Trophoblast cell (in vitro differentiated cells and primary cell): Measurements from ENCODE around the gene STX16.

ENCODE experiments used
- DNase-seq, 2 donors: peaks; one replicate each; pipeline ENCODE4 v3.0.0-alpha.2; 2016
- H2AFZ ChIP-seq: 2 replicates; pipeline ENCODE4 v1.6.1; 2013; ENCODE audit warnings: low read length, moderate library complexity, mild to moderate bottlenecking; ENCODE audit not compliant: insufficient read depth, poor library complexity
- H2AK5ac ChIP-seq: 2 replicates; pipeline ENCODE4 v1.6.1; 2013; ENCODE audit warnings: mild to moderate bottlenecking, low read length
- H2BK120ac ChIP-seq: 2 replicates; pipeline ENCODE4 v1.6.1; 2013; ENCODE audit warnings: low read length, mild to moderate bottlenecking, moderate library complexity; ENCODE audit not compliant: insufficient read depth, poor library complexity
- H2BK12ac ChIP-seq: 2 replicates; pipeline ENCODE4 v1.6.1; 2013; ENCODE audit warnings: mild to moderate bottlenecking, low read length, moderate library complexity
- H2BK5ac ChIP-seq: 2 replicates; pipeline ENCODE4 v1.6.1; 2013; ENCODE audit warnings: low read length, low read depth, moderate library complexity, mild to moderate bottlenecking; ENCODE audit not compliant: poor library complexity
- H3K14ac ChIP-seq: 2 replicates; pipeline ENCODE4 v1.6.1; 2013; ENCODE audit warnings: mild to moderate bottlenecking, low read length
- H3K18ac ChIP-seq: 2 replicates; pipeline ENCODE4 v1.6.1; 2013; ENCODE audit warnings: mild to moderate bottlenecking, low read length
- H3K23ac ChIP-seq: 2 replicates; pipeline ENCODE4 v1.6.1; 2013; ENCODE audit warnings: low read length
- H3K27ac ChIP-seq: 2 replicates; pipeline ENCODE4 v1.5.1; 2013; ENCODE audit warnings: low read depth, mild to moderate bottlenecking, inconsistent platforms, low read length, moderate library complexity
- H3K27me3 ChIP-seq: 2 replicates; pipeline ENCODE4 v1.6.1; 2013; ENCODE audit warnings: inconsistent platforms, mild to moderate bottlenecking, low read length, moderate library complexity; ENCODE audit not compliant: insufficient read depth
- H3K36me3 ChIP-seq, 2 experiments: 1 replicate in 1 of 2; 2 replicates in 1 of 2; pipeline ENCODE4 v1.6.1; 2013; ENCODE audit warnings: low read length in 2 of 2, mild to moderate bottlenecking in 2 of 2, moderate library complexity in 1 of 2; ENCODE audit not compliant: insufficient read depth in 2 of 2, control insufficient read depth in 1 of 2
- H3K4ac ChIP-seq: 2 replicates; pipeline ENCODE4 v1.6.1; 2013; ENCODE audit warnings: low read depth, mild to moderate bottlenecking, low read length, moderate library complexity
- H3K4me1 ChIP-seq, 2 experiments: 1 replicate in 1 of 2; 2 replicates in 1 of 2; pipeline ENCODE4 v1.6.1; 2013; ENCODE audit warnings: low read length in 2 of 2, mild to moderate bottlenecking in 2 of 2, moderate library complexity in 1 of 2; ENCODE audit not compliant: insufficient read depth in 2 of 2, control insufficient read depth in 1 of 2
- H3K4me2 ChIP-seq: 2 replicates; pipeline ENCODE4 v1.6.1; 2013; ENCODE audit warnings: inconsistent platforms, mild to moderate bottlenecking, low read length, moderate library complexity
- H3K4me3 ChIP-seq: 2 replicates; pipeline ENCODE4 v1.5.1; 2013; ENCODE audit warnings: mild to moderate bottlenecking, low read depth, low read length, inconsistent platforms
- H3K79me1 ChIP-seq: one replicate; pipeline ENCODE4 v1.6.1; 2013; ENCODE audit warnings: low read length
- H3K79me2 ChIP-seq: 2 replicates; pipeline ENCODE4 v1.6.1; 2013; ENCODE audit warnings: low read length, mild to moderate bottlenecking; ENCODE audit not compliant: control insufficient read depth, insufficient read depth, poor library complexity
- H3K9ac ChIP-seq: 2 replicates; pipeline ENCODE4 v1.6.1; 2013; ENCODE audit warnings: mild to moderate bottlenecking, low read length
- H3K9me3 ChIP-seq: 2 replicates; pipeline ENCODE4 v1.6.1; 2013; ENCODE audit warnings: low read depth, mild to moderate bottlenecking, control low read depth, inconsistent platforms, low read length; ENCODE audit not compliant: insufficient read depth
- H4K12ac ChIP-seq: 2 replicates; pipeline ENCODE4 v1.6.1; 2013; ENCODE audit warnings: low read depth, mild to moderate bottlenecking, low read length, moderate library complexity
- H4K8ac ChIP-seq: 2 replicates; pipeline ENCODE4 v1.6.1; 2013; ENCODE audit warnings: low read depth, mild to moderate bottlenecking, low read length, moderate library complexity
- H4K91ac ChIP-seq: one replicate; pipeline ENCODE4 v1.6.1; 2013; ENCODE audit warnings: low read depth, mild to moderate bottlenecking, low read length, moderate library complexity
- WGBS: extraction: QIAGEN DNeasy Blood & Tissue Kit; methylation state at CpG from one replicate; pipeline ENCODE4 v1.1.7; 2013; ENCODE audit warnings: missing lambda C conversion rate; ENCODE audit not compliant: insufficient read length, insufficient coverage; ENCODE audit errors: extremely low coverage; 5-methylcytosine and 5-hydroxymethylcytosine counted together

STX16 gene

GRCh38 chr20:58613061-58613854, 37.8 kb upstream of the STX16 start:
- no peak overlapping the region for H3K18ac ChIP-seq
- no peak overlapping the region for H3K23ac ChIP-seq
- H3K36me3 ChIP-seq, result no peaks in the 10 kb centered on the region
- no CpG with 5 or more reads among the region's 17 CpGs for WGBS
- H4K12ac ChIP-seq, result no peak overlapping the region
- H4K91ac ChIP-seq, result no peak overlapping the region
- no peak overlapping the region for H2AK5ac ChIP-seq
- no peak overlapping the region for H2AFZ ChIP-seq
- H3K27ac ChIP-seq, result no peak overlapping the region
- H3K4me3 ChIP-seq, result no peak overlapping the region
- H3K9me3 ChIP-seq, result peaks cover 2% of the 10 kb centered on the region
- H4K8ac ChIP-seq, result no peak overlapping the region
- H3K9ac ChIP-seq, result no peak overlapping the region
- H3K79me1 ChIP-seq, result peaks cover 9% of the 10 kb centered on the region
- peaks cover 22 to 23% of the 10 kb centered on the region in 2 experiments for H3K4me1 ChIP-seq
- H3K4ac ChIP-seq, result no peak overlapping the region
- DNase-seq, result peak; percentile 12 to 60
- no peak overlapping the region for H2BK5ac ChIP-seq
- H3K4me2 ChIP-seq, result no peak overlapping the region
- H3K79me2 ChIP-seq, result no peaks in the 10 kb centered on the region
- no peak overlapping the region for H3K14ac ChIP-seq
- no peak overlapping the region for H2BK12ac ChIP-seq
- no peak overlapping the region for H2BK120ac ChIP-seq
- H3K27me3 ChIP-seq, result no peaks in the 10 kb centered on the region

DNA sequence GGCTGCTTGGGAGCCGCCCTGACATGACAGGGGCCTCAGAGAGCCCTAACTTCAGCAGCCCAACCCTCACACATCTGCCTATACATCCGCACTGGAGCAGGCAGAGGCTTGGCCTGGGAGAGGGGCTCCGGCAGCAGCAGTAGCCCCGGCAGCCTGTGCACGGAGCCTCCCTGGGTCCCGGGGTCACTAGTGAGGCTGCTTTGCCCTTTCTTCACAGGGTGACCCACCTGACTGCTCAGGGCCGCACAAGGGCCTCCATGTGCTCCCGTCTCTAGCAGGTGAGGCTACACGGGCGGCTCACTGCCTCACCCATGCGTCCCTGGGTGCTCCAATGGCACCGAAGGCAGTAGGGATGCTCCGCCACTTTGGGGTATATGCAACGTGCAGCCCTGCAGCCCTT, 36.7 kb upstream of the STX16 start:
- Histone ChIP-seq H4K91ac (peak overlapping the region; percentile 11), H2BK12ac (no peak overlapping the region), H3K18ac (no peak overlapping the region), H3K4me3 (no peak overlapping the region), H3K36me3 (no peaks in the 10 kb centered on the region), H3K14ac (no peak overlapping the region), H2AK5ac (peak overlapping the region; percentile 27), H4K8ac (no peak overlapping the region), H3K4ac (no peak overlapping the region), H2BK5ac (no peak overlapping the region), H3K9me3 (peaks cover 2% of the 10 kb centered on the region), H4K12ac (no peak overlapping the region), H2BK120ac (no peak overlapping the region), H2AFZ (no peak overlapping the region), H3K27me3 (no peaks in the 10 kb centered on the region), H3K23ac (no peak overlapping the region), H3K79me2 (no peaks in the 10 kb centered on the region), H3K4me2 (no peak overlapping the region), H3K79me1 (peaks cover 13% of the 10 kb centered on the region), H3K9ac (no peak overlapping the region), H3K4me1 (peaks cover 19 to 23% of the 10 kb centered on the region in 2 experiments), H3K27ac (no peak overlapping the region)
- no peak for DNase-seq
- WGBS, result no CpG with 5 or more reads among the region's 14 CpGs

DNA sequence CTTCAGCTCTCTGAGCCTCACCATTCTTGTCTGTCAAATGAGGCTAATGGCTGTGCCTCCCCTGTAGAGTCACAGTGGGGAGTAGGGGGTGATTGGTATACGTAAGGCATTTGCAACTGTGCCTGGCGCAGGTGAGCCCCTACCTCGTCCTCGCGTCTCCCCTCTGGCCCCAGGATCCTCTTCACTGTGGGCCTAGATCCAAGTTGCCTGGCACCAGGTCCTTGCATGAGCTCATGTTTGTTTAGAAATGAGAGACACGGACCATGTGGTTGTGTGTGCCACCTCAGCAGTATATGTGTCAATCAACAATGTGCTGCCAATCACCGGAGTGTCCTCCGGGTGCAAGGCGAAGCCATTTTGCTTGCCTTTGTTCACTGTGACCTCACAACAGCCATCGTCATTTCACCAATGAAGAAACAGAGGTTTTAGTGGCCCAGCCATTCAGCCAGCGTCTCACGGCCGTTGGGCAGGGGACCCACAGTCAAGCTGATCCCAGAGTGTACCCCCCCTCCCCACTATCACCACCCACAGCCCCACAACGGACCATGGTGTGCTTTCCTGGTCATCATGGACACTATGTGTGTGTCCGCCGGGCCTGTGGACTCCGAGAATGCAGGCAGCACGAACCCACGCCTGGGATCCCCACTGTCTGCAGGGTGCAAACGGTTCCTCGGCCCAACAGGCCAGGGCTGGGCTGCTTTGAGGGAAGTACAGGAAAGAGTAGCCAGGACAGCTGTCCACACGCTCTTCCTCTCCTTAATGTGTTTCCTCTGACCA, 35.9 kb upstream of the STX16 start:
- Histone ChIP-seq H3K23ac (no peak overlapping the region), H3K9me3 (peaks cover 2% of the 10 kb centered on the region), H3K27ac (no peak overlapping the region), H3K27me3 (no peaks in the 10 kb centered on the region), H3K36me3 (no peaks in the 10 kb centered on the region), H3K4me2 (no peak overlapping the region), H4K8ac (no peak overlapping the region), H4K12ac (no peak overlapping the region), H2BK120ac (no peak overlapping the region), H3K4ac (no peak overlapping the region), H3K4me1 (peaks cover 19 to 21% of the 10 kb centered on the region in 2 experiments), H2BK12ac (no peak overlapping the region), H3K18ac (no peak overlapping the region), H2BK5ac (no peak overlapping the region), H2AFZ (no peak overlapping the region), H3K79me2 (no peaks in the 10 kb centered on the region), H3K9ac (no peak overlapping the region), H3K4me3 (no peak overlapping the region), H3K79me1 (peaks cover 13% of the 10 kb centered on the region), H3K14ac (no peak overlapping the region), H2AK5ac (no peak overlapping the region), H4K91ac (no peak overlapping the region)
- no CpG with 5 or more reads among the region's 22 CpGs for WGBS
- DNase-seq, result no peak

DNA sequence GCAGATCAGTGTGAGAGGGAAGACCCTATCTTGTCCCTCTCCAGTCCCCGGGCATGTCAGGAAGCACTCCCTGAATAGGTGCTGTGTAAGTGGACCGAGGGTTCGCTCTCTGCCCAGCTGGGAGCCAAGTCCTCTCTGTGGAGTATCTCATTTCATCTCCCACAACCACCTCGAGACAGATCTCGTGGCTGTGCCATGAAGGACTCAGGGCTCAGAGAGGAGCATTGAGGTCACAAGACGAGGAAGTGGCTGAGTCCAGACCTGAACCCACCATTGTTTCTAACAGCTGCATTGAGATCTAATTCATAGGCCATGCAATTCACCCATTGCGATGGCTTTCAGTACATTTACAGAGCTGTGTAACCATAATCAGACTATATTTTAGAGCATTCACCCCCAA, 34.7 kb upstream of the STX16 start:
- Histone ChIP-seq H3K27me3 (no peaks in the 10 kb centered on the region), H2BK5ac (no peak overlapping the region), H4K12ac (no peak overlapping the region), H3K14ac (no peak overlapping the region), H4K8ac (no peak overlapping the region), H3K4ac (no peak overlapping the region), H3K9me3 (peaks cover 5% of the 10 kb centered on the region), H2AFZ (no peak overlapping the region), H2AK5ac (no peak overlapping the region), H2BK120ac (no peak overlapping the region), H3K18ac (no peak overlapping the region), H3K4me2 (no peak overlapping the region), H3K4me3 (no peak overlapping the region), H3K79me2 (no peaks in the 10 kb centered on the region), H2BK12ac (no peak overlapping the region), H3K36me3 (no peaks in the 10 kb centered on the region), H3K27ac (no peak overlapping the region), H3K4me1 (peaks cover 7 to 11% of the 10 kb centered on the region in 2 experiments), H3K23ac (no peak overlapping the region), H3K9ac (no peak overlapping the region), H4K91ac (no peak overlapping the region), H3K79me1 (peaks cover 9% of the 10 kb centered on the region)
- WGBS, result no CpG with 5 or more reads among the region's 7 CpGs
- no peak for DNase-seq
